ENCODE results near the gene NT5C1B.

NT5C1B gene

DNA sequence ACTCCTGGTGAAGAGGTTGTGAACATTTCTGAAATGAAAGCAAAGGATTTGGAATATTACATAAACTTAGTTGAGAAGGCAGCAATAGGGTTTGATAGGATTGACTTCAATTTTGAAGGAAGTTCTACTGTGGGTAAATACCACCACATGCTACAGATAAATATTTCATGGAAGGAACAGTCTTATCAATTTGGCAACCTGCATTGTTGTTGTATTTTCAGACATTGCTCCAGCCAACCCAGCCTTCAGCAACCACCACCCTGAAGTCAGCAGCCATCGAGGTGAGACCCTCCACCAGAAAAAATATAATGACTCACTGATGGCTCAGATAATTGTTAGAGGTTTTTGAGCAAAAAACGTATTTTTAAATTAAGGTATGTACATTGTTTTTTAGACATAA, 38.9 kb downstream of the NT5C1B start:
- DNase-seq = no peak

DNA sequence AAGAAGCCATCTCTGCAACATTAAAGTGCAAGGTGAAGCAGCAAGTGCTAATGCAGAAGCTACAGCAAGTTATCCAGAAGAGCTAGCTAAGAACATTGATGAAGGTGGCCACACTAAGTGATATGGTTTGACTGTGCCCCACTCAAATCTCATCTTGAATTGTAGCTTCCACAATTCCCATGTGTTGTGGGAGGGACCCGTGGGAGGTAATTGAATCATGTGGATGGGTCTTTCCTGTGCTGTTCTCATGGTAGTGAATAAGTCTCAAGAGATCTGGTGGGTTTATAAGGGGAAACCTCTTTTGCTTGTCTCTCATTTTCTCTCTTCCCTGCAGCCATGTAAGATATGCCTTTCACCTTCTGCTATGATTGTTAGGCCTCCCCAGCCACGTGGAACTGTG, 40.3 kb downstream of the NT5C1B start:
- DNase-seq = no peak

- DNase-seq = no peak
Observed at GRCh38 chr2:18548621-18549020, 40.7 kb downstream of the NT5C1B start.

DNA sequence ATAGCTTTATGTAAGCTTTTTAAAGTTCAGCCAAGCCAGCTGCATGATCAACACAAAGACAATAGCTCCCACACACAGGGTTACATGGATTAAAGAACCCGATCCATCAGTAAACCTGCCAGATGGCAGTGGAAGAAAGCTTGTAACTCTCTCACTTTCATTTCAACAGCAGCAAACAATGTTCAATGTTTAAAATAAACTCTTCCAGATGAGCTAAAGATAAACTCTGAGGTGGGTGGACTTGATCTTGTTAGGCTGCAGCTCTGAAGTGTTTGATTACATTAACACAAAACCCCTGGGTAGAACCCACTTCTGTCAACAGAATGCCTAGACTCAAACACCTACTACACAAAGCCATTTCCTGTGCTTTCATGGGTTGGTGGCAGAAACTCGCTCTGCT, 42.8 kb downstream of the NT5C1B start:
- DNase-seq = no peak

DNA sequence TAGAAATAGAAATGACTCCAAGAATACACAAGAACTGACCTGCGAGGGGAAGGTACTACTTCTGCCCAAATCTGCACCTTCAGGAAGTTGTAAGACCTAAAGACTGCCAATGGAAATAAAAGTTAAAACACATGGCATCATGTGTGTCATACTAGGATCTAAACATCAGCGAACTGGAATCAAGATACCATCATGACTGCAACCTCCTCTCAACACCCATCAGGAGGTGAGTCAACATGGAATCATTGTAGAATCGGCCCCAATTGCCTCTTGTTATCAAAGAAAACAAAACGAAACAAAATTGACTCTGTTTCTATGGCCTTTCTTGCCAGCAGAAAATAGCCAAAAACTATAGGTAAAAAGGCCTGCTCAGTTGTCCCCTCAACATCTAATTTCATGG, 44.0 kb downstream of the NT5C1B start:
- DNase-seq = no peak

- DNase-seq = no peak
Observed at GRCh38 chr2:18544171-18544570, 45.2 kb downstream of the NT5C1B start.

GRCh38 chr2:18540872-18541271, 48.5 kb downstream of the NT5C1B start:
- DNase-seq = no peak

- DNase-seq = no peak
Observed at GRCh38 chr2:18536697-18537096, 52.7 kb downstream of the NT5C1B start.

DNA sequence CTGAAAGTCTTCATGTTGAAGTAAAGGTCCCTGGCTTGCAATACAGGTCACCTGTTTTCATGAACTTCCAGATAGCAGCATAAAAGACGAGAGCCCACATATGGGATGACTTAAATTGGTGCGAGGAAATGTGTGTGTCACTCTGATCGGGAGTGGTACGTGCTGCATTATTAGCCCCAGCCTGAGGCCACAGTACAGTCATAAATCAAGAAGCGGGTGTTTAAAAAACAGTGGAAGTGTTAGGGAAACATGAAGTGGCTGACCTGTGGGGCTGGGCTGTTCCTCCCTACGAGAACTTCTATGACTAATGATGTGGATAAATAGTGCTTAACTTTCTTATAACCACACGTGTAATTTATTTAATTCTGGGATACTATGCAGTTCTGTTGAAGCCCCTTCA, 53.3 kb downstream of the NT5C1B start:
- DNase-seq = no peak

DNA sequence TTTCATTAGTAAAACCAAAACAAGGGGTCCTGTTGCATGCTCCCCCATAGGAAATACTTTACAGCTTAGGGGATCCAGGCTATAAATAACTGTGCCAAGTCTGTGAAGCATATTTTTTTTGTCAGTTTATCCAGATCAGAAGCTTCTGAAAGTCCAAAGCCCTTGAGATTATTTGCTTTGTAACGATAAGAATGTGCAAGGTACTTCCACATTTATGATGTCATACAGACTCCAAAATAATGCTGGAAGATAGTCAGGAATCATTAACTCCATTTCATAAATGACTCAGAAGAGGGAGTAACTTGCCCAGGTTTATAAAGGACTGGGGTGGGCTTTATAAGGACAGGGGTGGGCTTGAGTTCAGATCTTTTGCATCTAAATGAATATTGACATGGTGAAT, 58.2 kb downstream of the NT5C1B start:
- DNase-seq = no peak

GRCh38 chr2:18527822-18528221, 61.5 kb downstream of the NT5C1B start:
- no peak for DNase-seq

GRCh38 chr2:18527326-18527725, 62.0 kb downstream of the NT5C1B start:
- DNase-seq = no peak

DNA sequence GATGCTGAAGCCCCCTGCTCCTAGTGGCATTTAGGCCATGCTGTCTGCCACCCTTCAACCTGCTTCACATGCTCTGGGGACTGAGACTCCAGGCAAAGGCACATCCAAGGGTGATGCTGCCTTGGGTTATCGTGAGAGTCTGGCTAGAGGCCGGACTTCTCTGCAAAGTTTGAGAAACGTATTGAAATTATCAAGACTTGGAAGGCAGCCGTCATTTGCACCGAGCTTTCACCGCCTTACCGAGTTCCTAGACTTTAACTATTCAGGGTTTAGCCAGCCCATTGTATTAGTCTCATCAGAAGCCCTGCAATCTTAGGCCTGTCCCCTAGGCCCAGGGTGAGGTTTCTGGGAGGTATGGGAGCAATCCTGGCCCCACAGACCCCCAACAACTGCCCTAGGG, 62.9 kb downstream of the NT5C1B start:
- no peak for DNase-seq

GRCh38 chr2:18525852-18526251, 63.5 kb downstream of the NT5C1B start:
- no peak for DNase-seq

- DNase-seq = no peak
Observed at GRCh38 chr2:18525236-18525635, 64.1 kb downstream of the NT5C1B start.

DNA sequence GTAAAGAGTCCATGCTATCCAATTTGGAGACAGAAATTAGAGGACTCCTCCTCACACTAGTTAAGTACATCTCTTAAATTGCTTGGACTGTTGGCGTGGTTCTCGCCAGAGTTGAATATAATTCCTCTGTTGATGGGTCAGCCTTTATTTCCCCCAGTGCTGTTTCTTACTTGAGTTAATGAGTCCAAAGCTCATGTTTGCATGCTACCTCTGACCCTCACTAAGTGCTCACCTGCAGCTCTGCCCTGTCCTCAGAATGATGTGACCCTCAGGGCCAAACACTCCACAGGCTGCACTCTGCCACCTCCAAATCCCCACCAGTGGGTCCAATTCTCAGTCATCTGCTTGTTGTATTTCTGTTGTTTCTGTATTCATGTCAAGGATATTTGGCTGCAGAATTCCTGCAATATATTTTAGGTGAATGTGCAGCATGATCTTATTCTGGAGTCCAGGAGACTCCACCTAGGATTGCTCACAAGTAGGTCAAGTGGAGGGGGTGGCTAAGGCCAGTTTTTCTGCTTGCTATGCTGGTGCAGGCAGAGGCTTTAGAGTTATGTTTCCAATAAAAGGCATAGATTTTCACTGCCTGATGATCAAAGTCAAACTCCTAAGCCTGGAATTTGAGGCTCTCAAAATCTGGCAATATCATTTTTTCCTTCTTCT, 66.8 kb downstream of the NT5C1B start:
- DNase-seq = no peak

DNA sequence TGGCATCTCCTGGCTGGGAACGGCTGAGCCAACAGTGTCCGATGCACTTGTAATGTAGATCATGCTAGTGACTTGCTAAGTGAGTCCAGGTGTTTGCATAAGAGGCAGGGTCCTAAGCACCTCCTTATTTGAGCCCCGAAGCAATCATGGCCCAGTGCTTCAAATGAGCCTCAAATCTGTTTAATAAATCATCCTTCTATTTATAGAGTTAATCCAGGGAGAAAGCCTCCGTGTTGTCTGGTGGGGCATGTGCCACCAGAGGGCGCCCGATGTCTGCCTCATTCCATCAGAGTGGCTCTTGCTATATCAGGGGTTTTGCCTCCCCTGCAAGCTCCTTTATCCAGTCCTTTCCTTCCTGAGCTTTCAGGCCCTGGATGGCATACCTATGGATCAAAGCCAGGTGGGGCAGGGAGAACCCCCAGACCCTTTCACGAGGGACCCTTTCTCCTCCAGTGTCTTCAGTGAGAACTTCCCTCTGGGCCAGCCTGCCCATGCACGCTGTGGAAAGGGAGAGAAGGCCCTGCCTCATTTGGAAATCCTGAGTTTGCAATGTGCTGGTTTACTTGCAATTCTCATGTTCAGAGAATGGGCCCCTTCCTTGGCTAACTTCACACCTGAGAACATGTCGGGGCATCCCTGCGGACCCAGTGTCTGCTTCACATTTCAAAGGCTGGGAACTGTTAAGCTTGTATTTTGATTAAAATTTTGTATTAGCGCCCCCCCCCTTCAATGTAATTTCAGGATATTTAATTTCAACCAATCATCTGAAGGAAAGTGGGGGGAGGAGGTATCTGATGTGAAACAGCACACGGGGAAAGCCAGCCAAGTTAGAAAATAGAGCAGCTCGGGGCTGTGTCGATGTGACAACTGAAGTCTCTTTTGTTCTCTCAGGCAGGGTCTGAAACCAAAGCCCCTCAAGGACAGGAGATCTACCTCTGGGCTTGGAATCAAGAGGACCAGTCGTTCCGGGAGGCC, 68.6 kb downstream of the NT5C1B start:
- DNase-seq = peak; percentile 78

- DNase-seq = no peak
Observed at GRCh38 chr2:18519914-18520450, 69.4 kb downstream of the NT5C1B start.

GRCh38 chr2:18518116-18519111, 71.0 kb downstream of the NT5C1B start:
- DNase-seq = no peak

- DNase-seq = no peak
Observed at GRCh38 chr2:18517386-18517785, 72.0 kb downstream of the NT5C1B start.

DNA sequence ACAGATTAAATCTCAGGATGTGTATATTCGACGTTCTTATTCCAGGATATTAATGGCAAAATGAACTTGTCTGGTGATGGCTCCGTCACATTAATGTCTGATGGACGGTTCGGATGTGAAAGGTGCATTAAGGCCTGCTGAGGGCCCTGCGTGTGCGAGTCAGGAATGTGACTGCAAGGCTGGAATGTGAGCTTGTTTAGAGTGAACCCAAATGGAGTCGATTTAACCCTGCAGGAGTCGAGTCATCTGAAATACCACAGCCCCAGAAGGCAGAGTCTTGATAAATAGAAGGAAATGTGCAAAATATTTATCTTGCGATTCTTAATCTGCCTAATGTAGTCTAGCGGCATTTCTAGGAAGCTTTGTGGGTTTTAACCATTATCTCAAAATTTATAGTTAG, 73.3 kb downstream of the NT5C1B start:
- no peak for DNase-seq
